Activated CD4-positive, alpha-beta T cell treated with anti-CD3 and anti-CD28 coated beads, Interleukin-2, amount 50 U/mL, for 16 hours (primary cell): ENCODE results near the gene OR1E1.
"Not testable (repeated sequence)": the region's sequence is repeated elsewhere in the genome, so short reads cannot be mapped to it uniquely, and the experiment has no call there.

Experiments used
- DNase-seq: peaks from one replicate; pipeline ENCODE4 v3.0.0-alpha.2; 2020

The OR1E1 gene, protein sequence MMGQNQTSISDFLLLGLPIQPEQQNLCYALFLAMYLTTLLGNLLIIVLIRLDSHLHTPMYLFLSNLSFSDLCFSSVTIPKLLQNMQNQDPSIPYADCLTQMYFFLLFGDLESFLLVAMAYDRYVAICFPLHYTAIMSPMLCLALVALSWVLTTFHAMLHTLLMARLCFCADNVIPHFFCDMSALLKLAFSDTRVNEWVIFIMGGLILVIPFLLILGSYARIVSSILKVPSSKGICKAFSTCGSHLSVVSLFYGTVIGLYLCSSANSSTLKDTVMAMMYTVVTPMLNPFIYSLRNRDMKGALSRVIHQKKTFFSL

DNA sequence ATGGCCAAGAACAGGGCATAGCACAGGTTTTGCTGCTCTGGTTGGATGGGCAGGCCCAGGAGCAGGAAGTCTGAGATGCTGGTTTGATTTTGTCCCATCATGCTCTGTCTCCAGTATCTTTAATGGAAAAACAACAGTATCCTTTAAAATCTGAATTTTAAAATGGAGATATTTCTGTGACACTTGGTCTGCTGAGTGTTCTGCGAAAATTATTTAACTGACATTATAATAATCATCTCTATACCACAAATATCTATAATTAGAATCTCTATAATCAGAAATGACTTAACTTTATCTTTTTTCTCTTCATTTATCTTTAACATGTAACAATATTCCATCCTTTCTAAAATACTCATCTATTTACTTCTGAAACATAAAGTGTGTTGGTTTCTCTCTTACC, at the start of gene OR1E1:
Gene OR1E1 (minus strand): TSS at position 101 of the 400 bp plus-strand sequence. CDS start 0 bp downstream, at position 101.
- no peak for DNase-seq

DNA sequence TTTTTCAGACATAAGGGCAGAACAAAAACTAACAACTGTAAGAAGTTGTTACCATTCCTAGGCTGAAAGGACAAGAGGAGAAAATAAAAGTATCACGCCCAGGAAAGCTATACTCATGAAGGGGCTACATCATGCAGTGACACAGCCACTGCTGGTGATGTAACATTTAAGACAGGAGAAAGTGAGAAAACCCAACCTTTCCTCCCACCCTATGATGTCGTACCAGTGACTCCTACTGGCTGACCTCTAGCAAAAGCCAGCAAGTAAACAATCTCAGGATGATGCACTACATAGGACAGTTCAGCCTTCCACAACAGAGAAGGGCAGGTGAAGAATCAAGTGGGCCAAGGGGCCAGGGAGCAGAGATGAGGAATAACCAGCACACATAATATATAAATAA, 49.4 kb upstream of the OR1E1 start:
- DNase-seq, result peak; percentile 2

DNA sequence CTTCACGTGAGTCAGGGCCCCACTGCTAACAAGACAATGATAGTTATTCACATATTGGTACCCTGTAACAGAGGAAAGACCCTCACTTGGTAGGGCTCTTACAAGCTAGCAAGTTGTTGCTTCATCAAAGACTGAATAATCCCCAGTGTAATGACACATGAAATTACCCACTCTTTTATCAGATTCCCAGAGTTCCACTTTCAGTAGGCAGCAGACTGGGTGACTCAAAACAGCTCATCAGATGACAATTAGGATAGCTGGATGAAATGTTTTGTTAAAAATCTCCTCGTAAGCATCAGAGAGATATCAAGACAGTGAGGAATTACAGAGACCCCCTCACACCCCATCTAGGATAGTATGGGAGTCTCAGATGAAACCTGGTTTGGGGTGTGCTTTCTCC, 42.2 kb upstream of the OR1E1 start:
- no peak for DNase-seq

DNA sequence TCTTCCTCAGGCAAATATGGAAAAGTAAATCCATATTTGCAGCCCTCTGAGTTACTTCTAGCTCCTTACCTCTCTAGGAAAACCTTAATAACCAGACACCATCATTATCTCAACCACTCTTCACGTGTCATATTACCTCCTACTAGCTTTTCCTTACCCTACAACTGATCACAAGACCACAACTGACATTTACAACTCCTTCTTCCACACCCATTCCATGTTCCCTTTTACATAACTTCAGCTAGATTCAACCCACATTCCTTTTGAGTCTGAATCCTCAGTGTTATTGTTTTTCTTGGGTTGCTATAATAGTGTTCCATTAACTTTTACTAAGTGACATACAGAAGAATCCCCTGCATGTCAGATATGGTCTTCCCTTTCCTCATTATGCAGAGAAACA, 40.2 kb upstream of the OR1E1 start:
- no peak for DNase-seq

DNA sequence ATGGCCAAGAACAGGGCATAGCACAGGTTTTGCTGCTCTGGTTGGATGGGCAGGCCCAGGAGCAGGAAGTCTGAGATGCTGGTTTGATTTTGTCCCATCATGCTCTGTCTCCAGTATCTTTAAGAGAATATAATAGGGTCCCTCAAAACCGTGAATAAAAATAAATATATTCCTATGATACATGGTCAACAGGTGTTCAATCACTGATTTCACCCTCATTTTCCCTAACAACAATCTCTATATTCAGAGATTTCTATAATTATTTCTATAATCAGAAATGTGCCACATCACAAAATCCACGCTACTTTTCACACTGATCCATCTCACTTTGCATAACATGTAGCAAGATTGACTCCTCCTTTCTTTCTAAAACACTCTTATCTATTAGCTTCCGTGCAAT, 35.5 kb upstream of the OR1E1 start, which contains the start of gene OR1E2:
Gene OR1E2 (minus strand): TSS at position 101 of the 400 bp plus-strand sequence. CDS start 0 bp downstream, at position 101.
- DNase-seq, result no peak

DNA sequence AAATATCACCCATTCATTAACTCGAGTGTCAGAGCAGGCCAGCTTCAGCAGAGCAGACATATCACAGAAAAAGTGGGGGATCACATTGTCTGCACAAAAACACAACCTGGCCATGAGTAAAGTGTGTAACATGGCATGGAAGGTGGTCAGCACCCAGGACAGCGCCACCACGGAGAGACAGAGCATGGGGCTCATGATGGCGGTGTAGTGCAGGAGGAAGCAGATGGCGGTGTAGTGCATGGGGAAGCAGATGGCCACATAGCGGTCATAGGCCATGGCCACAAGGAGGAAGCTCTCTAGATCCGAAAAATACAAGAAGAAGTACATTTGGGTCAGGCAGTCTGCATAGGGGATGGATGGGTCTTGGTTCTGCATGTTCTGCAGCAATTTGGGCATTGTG, 35.0 kb upstream of the OR1E1 start:
- not testable (repeated sequence) for DNase-seq

DNA sequence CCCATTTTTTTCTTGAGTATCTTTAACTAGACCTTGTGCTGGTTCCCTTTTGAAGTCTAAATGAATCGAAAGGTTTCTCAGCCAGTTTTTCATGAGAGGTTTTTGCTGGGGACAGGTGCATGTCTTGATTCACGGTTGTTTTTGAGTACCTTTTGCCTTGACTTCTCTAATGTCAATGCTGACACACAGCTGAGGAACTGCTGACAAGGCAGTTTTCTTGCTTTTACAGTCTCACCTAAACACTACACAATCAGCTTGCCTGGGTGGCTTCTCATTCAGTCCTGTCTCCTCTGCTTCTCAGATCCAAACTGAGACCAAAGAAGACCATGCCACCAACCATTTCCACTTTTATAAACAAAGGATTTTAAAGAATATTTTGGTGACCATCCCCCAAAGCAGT, 20.0 kb upstream of the OR1E1 start:
- no peak for DNase-seq

DNA sequence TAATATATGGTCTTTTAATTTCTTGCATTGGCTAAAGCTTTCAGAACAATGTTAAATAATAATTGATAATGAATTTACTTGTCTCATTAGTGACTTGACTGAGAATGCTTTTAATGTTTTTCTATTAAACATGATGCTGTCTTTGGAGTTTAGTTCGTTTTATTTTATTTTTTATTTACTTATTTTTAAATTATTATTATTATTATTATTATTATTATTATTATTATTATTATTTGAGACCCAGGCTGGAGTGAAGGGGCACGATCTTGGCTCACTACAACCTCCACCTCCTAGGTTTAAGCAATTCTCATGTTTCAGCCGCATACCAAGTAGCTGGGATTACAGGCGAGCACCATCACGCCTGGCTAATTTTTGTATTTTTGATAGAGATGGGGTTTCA, 17.4 kb upstream of the OR1E1 start:
- no peak for DNase-seq

DNA sequence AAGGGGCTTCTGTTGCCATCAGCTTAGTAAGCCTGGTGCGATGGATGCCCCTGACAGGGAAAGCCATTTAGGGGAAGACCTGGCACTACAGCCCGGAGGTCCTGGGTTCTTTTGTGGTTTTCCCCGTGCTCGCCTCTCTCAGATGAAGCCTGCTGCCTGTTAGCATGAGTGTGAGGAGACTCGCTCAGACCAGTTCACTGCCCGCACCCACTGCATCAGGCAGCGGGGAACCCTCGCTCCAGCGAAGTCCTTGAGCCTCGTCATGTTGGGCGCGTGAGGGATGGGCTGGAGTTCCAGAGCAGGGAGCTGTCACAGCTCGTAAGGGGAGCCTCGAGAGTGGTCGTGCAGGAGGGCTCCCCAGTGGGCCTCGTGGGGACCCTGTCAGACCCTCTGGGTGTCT, 14.0 kb upstream of the OR1E1 start:
- not testable (repeated sequence) for DNase-seq

DNA sequence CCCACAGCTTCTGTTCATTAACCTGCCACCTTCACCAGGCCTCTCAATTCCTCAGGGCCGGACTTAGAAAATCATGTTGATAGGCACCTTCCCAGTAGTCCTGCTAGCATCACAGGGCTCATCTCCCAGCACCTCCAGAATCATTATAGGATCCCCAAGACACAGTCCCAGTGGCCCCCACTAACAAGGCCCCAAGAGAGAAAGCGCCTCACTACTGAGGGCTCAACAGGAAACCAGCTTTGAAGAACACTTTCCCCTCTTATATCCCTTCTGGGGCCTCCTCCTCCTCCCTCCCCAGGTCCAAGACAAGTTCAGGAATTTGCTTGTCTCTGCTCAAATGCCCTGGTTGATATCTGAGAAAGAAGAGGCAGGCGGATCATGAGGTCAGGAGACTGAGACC, 12.9 kb upstream of the OR1E1 start, which contains the start of gene OR3A3:
Gene OR3A3 (plus strand): TSS at position 301 of the 400 bp plus-strand sequence.
- DNase-seq, result no peak

DNA sequence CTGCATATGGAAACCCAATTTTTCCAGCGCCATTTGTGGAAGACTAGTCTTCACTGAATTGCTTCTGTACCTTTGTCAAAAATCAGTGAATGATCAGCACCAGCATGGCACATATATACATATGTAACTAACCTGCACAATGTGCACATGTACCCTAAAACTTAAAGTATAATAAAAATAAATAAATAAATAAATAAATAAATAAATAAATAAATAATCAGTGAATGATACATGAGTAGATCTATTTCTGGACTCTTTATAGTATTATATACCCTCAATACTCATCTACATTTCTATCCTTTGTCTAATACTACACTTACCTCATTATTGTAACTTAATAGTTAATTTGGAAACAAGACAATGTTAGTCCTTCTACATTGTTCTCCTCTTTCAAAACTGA, 5.6 kb upstream of the OR1E1 start:
- DNase-seq, result not testable (repeated sequence)

DNA sequence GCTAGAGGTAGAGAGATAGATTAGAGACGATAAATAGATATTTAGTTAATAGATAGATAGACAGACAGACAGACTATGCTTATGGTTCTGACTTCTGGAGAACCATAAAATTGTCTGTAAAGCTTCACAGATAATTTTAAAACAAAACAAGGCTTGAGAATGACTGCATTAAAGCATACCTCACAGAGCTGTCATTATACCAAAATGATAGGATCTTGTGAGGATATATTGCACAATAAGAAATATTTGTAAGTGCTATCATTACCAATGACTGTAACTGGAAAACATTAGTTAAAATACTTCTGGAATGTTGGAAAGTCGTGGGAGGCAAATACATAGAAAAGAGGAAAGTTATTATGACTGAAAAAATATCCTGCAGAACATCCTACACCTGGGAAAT, 3.6 kb upstream of the OR1E1 start:
- no peak for DNase-seq

DNA sequence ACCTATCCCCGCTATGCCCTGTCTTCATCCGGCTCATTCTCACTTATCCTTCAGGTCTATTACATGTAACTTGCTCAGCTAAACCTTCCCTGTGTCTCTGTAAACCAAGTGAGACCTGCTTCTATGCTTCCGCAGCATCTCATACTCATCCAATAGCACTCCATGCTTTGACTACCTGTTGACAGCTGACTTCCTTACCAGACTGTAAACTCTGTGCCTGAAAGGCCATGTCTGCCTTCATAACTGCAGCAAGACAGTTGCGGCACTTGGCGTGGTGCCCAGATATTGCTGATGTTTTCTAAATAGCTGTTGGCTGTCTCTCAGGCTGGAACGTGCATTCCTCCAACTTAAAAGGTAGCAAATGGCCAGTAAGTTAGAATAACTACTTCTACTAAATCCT, 1.8 kb upstream of the OR1E1 start:
- DNase-seq, result no peak

DNA sequence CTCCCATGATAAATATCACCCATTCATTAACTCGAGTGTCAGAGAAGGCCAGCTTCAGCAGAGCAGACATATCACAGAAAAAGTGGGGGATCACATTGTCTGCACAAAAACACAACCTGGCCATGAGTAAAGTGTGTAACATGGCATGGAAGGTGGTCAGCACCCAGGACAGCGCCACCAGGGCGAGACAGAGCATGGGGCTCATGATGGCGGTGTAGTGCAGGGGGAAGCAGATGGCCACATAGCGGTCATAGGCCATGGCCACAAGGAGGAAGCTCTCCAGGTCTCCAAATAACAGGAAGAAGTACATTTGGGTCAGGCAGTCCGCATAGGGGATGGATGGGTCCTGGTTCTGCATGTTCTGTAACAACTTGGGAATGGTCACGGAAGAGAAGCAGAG, 409 bp downstream of the OR1E1 start:
- not testable (repeated sequence) for DNase-seq

DNA sequence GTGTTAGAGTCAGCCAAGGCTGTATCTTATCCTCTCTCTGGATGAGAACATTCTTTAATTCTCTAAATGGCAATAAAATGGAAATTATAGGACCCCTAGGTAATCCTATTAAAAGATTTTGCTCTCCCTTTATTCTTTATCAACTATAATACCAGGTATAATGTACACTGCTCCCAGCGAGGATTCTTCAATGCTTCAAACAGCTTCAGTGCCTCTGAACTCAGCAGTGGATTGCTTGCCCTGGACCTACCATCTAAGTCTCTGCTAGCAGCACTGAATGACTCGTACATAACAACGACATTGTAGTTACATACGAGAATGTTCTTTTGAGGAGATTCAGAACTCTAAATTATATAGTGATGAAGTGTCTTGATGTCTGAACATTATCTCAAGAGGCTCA, 8.4 kb downstream of the OR1E1 start:
- DNase-seq, result no peak

DNA sequence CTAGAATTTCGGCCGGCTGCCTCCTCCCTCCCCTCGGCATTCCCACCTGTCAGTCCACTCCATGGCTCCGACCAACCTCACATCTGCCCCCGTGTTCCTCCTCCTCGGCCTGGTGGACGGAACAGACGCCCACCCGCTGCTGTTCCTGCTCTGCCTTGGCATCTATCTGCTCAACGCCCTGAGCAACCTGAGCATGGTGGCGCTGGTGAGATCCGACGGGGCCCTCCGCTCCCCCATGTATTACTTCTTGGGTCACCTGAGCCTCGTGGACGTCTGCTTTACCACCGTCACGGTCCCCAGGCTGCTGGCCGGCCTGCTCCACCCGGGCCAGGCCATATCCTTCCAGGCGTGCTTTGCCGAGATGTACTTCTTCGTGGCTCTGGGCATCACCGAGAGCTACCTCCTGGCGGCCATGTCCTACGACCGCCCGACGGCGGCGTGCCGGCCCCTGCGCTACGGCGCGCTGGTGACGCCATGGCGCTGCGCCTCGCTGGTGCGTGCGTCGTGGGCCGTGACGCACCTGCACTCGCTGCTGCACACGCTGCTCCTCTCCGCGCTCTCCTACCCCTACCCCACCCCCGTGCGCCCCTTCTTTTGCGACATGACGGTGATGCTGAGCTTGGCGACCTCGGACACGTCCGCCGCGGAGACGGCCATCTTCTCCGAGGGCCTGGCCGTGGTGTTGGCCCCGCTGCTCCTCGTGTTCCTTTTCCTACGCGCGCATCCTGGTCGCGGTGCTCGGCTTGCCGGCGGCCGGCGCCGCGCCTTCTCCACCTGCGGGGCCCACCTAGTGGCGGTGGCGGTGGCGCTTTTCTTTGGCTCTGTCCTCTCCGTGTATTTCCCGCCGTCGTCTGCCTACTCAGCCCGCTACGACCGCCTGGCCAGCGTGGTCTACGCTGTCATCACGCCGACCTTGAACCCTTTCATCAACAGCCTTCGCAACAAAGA, 12.1 kb downstream of the OR1E1 start, which contains the start of gene OR3A2:
Gene OR3A2 (minus strand): TSS at position 440 of the 948 bp plus-strand sequence.
- DNase-seq, result peak; percentile 8

DNA sequence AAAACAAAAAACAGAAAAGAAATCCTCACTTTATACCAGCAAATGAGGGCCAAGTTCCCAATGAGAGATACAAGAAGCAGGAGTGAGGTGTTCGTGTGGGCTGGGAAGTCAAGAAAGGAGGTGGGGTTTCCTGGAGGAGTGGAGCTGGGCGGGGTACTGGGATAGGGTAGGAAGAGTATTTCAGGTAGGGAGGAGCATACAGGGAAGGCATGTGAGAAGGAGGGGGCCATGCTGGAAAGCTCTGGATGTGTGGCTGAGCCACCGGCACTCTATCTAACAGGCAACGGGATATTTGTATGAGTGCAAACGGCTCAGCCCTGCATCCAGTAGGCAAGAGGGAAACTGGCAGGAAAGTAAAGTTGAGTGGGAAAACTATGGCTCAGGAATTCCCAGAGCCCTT, 16.3 kb downstream of the OR1E1 start:
- DNase-seq, result no peak

DNA sequence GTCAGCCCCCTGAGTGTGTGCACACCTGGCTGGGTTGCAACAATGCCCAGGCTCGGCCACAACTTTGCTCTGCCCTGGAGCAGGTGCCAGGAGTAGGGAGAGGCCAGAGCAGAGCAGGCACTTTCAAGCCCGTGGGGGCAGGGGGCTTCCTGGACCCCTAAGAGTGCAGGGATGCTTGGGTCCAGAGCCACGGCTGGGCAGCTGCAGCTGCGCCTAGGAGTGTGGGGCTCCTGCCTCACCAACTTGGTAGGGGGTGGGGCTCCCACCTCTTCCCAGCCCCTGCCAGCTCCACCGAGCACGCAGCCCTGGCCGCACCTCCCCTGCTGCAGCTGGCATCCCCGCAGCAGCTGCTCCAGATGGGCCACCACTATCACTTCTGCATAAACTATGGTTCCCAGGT, 19.9 kb downstream of the OR1E1 start:
- no peak for DNase-seq

DNA sequence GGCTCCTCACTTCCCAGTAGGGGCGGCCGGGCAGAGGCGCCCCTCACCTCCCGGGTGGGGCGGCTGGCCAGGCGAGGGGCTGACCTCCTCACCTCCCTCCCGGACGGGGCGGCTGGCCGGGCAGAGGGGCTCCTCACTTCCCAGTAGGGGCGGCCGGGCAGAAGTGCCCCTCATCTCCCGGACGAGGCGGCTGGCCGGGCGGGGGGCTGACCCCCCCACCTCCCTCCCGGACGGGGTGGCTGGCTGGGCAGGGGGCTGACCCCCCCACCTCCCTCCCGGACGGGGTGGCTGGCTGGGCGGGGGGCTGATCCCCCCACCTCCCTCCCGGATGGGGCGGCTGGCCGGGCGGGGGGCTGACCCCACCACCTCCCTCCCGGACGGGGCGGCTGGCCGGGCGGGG, 27.0 kb downstream of the OR1E1 start:
- DNase-seq, result not testable (repeated sequence)
